ENCODE measurements around the gene FDXACB1.

FDXACB1 gene, protein sequence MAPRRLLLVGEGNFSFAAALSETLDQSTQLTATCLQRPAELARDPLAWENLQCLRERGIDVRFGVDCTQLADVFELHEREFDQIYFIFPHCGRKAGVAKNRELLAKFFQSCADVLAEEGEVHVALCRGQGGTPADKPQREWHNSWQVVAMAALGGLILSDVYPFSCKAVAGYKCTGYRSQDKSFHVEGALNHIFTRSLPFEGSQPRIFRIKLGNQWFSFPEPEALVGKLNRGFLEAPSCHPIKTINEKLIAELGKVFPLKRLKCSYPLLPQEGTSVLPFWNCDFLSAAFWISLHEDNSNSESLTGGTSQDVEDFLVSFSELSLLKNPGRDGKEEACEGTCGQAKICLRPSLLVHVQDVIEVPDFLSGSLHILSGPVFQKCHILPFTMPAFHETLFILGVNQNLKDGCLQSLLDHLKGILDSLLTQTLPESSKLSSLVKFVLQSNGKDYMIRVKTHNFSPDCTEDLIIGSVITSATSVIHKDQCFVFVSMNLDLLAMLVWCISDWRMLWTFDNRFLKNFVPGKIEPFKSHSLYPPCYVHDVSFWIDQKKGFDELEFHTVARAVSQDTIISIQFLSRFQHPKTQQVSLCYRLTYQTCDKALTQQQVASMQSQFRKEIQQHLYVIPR
- total RNA-seq = 0.97 to 4.0 (median 1.8) reads per million in 3 donors

DNA sequence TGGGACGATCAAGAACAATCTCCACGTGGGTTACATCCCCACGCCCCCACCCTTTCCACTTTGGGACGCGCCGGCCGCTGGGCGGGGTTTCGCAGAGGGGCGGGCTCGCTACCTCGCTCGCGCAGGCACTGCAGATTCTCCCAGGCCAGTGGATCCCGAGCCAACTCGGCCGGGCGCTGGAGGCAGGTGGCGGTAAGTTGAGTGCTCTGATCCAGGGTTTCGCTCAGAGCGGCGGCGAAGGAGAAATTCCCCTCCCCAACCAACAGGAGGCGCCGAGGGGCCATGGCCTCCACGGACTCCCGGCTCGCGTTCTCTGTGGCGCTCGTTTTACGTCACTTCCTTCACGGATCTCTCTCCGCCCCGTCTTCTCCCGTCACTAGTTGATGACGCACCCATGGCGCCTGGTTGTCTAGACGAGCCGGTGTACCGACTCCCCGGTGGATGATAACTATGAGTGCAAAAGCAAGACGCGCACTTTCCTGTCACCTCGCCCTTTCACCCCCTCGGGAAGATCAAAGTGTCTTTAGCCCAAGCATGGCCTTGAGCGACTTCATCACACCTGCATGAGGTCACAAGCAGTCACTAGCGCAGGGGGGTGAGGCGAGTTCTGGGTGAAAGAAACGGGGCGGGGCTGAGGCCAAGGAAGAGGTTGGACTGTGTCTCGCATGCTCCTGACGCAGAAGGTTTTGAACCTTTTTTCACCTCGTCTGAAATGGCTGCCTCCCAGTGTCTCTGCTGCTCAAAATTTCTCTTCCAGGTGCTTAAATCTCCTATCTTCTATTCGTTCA is at the start of gene FDXACB1, which contains the start of gene CFAP68:
Gene FDXACB1, minus strand, starts transcription at position 317 of the 788 bp plus-strand sequence. Its CDS starts 33 bp downstream, at position 284.
Gene CFAP68, plus strand, starts transcription at position 693 of the 788 bp plus-strand sequence. Its CDS starts 20 bp downstream, at position 713.
- peak; percentile 94 to 96 (median 95) for DNase-seq
- peaks cover 14% of the 10 kb centered on the region for H3K4me1 ChIP-seq (ENCODE audit: control insufficient read depth, insufficient read depth, low read length, poor library complexity, severe bottlenecking)

DNA sequence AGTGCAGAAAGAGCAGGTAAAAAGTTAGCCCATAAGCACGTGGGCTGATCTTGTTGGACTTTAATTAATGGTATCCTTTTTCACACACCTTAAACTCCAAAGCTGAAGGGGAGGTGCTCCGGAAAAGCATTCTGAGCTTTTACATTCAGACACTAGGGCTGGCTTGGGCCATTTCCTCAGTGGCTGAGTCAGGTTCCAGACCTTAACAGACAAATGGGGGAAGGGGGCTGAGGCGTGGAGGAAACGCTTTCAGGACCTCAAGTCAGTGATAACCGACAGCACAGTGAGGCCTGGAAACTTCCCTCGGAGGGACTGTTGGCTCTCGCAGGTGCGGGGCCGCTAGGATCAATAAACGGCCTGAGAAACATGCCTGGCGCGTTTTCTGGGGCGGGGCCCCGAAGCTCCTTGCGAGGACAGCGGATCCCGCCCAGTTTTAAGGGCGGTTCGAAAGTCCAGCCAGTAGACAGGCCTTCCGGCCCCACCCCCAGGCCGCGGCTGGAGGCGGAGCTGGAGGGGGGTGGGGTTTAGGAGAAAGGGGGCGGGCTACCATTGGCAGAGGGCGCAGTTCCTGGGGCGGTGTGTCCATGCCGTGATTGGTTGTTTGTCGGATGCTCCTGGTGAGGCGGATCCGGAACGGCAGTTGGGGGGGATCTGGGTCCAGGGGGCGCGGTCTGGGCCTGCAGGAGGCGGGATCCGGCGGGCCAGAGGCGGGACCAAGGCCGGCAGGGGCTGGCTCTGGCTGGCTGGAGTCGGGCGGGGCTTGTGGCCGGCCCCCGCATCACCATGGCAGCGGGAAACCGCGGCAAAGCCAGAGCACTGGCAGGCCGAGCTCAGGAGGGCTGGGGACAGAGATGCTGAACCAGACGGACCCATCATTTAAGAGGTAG is 47.8 kb upstream of the FDXACB1 start:
- H3K27ac ChIP-seq (ENCODE audit: insufficient read depth, low read length, poor library complexity, severe bottlenecking) = peak overlapping the region; percentile 58
- H3K4me3 ChIP-seq (ENCODE audit: insufficient read depth, low read depth, low read length, poor library complexity, severe bottlenecking) = peak overlapping the region; percentile 33
- no peaks in the 10 kb centered on the region for H3K27me3 ChIP-seq (replicated peaks; ENCODE audit: control insufficient read depth, insufficient read depth, low read length, poor library complexity, severe bottlenecking)
- peak; percentile 91 to 95 (median 91) for DNase-seq
- H3K4me1 ChIP-seq (ENCODE audit: control insufficient read depth, insufficient read depth, low read length, poor library complexity, severe bottlenecking) = peaks cover 7% of the 10 kb centered on the region
- H3K9me3 ChIP-seq (ENCODE audit: control insufficient read depth, low read length) = no peaks in the 10 kb centered on the region
- H3K36me3 ChIP-seq (ENCODE audit: control insufficient read depth, insufficient read depth, low read length) = no peaks in the 10 kb centered on the region

More for the DNA sequence above, at the start of gene FDXACB1, which contains the start of gene CFAP68:
- H3K4me3 ChIP-seq (ENCODE audit: insufficient read depth, low read depth, low read length, poor library complexity, severe bottlenecking) = peak within 1 kb of the TSS; percentile 53
- H3K27me3 ChIP-seq (replicated peaks; ENCODE audit: control insufficient read depth, insufficient read depth, low read length, poor library complexity, severe bottlenecking) = no peaks in the 10 kb centered on the region
- no peaks in the 10 kb centered on the region for H3K36me3 ChIP-seq (ENCODE audit: control insufficient read depth, insufficient read depth, low read length)
- peak within 1 kb of the TSS; percentile 96 for H3K27ac ChIP-seq (ENCODE audit: insufficient read depth, low read length, poor library complexity, severe bottlenecking)
- H3K9me3 ChIP-seq (ENCODE audit: control insufficient read depth, low read length) = no peaks in the 10 kb centered on the region

DNA sequence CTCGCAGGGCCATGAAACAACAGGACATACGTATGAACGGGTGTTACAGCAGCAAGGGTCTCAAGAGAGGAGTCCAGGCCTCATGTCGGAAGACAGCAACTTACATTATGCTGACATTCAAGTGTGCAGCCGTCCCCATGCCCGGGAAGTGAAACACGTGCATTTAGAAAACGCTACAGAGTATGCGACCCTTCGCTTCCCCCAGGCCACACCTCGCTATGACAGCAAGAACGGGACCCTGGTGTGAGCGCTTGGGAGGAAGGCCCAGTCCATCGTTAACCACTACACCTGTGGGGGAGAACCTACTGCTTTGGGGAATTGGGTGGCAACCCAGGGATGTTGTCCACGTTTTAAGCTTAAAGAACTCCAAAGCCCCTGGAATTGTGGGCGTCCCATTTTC is 47.0 kb upstream of the FDXACB1 start:
- H3K4me3 ChIP-seq (ENCODE audit: insufficient read depth, low read depth, low read length, poor library complexity, severe bottlenecking) = no peak overlapping the region
- no peak overlapping the region for H3K27ac ChIP-seq (ENCODE audit: insufficient read depth, low read length, poor library complexity, severe bottlenecking)
- DNase-seq = no peak
- peaks cover 5% of the 10 kb centered on the region for H3K4me1 ChIP-seq (ENCODE audit: control insufficient read depth, insufficient read depth, low read length, poor library complexity, severe bottlenecking)
- no peaks in the 10 kb centered on the region for H3K27me3 ChIP-seq (replicated peaks; ENCODE audit: control insufficient read depth, insufficient read depth, low read length, poor library complexity, severe bottlenecking)
- no peaks in the 10 kb centered on the region for H3K36me3 ChIP-seq (ENCODE audit: control insufficient read depth, insufficient read depth, low read length)
- H3K9me3 ChIP-seq (ENCODE audit: control insufficient read depth, low read length) = no peaks in the 10 kb centered on the region

DNA sequence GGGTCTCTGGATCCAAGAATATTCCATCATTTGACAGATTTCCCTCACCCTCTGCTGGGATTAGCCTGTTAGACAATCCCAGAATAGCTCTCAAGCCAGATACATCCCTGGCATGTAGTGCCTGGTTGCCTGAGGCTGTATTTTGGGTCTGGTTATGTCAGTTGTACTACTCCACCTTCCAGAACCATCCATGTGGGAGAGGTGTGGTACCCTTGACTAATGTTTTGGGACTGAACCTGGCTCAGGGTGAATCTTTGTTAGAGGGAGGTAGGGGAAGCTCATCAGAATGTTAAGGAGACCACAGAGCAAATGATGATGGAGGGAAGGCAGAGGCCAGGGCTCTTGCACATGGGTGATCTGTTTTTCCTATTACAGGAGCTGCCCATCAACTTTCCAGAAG is 45.0 kb upstream of the FDXACB1 start:
- H3K4me1 ChIP-seq (ENCODE audit: control insufficient read depth, insufficient read depth, low read length, poor library complexity, severe bottlenecking) = peaks cover 5% of the 10 kb centered on the region
- H3K27me3 ChIP-seq (replicated peaks; ENCODE audit: control insufficient read depth, insufficient read depth, low read length, poor library complexity, severe bottlenecking) = no peaks in the 10 kb centered on the region
- no peak for DNase-seq
- no peak overlapping the region for H3K27ac ChIP-seq (ENCODE audit: insufficient read depth, low read length, poor library complexity, severe bottlenecking)
- no peaks in the 10 kb centered on the region for H3K36me3 ChIP-seq (ENCODE audit: control insufficient read depth, insufficient read depth, low read length)
- no peaks in the 10 kb centered on the region for H3K9me3 ChIP-seq (ENCODE audit: control insufficient read depth, low read length)
- no peak overlapping the region for H3K4me3 ChIP-seq (ENCODE audit: insufficient read depth, low read depth, low read length, poor library complexity, severe bottlenecking)

DNA sequence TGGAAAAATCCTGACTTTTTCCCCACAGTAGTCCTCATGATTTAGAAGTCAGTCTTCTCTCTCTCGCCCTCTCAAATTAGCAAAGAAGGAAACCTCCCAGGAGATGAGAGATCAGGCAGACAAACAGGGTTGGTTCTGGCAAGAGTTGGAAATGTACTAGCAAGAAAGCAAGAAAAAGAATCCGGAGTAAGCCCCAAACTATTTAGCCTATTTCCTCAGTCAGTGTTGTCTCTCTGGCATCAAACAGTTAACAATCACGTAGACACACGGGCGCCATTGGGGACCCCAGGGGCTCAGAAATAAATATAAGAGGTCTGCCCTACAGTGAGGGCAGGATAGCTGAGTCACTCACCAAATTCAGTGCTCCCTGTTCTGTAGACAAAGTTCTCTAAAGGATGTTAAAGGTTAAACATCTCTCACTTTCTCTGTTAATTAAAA is 44.4 kb upstream of the FDXACB1 start:
- peaks cover 5% of the 10 kb centered on the region for H3K4me1 ChIP-seq (ENCODE audit: control insufficient read depth, insufficient read depth, low read length, poor library complexity, severe bottlenecking)
- H3K4me3 ChIP-seq (ENCODE audit: insufficient read depth, low read depth, low read length, poor library complexity, severe bottlenecking) = no peak overlapping the region
- H3K9me3 ChIP-seq (ENCODE audit: control insufficient read depth, low read length) = no peaks in the 10 kb centered on the region
- no peaks in the 10 kb centered on the region for H3K27me3 ChIP-seq (replicated peaks; ENCODE audit: control insufficient read depth, insufficient read depth, low read length, poor library complexity, severe bottlenecking)
- no peak overlapping the region for H3K27ac ChIP-seq (ENCODE audit: insufficient read depth, low read length, poor library complexity, severe bottlenecking)
- no peak for DNase-seq
- H3K36me3 ChIP-seq (ENCODE audit: control insufficient read depth, insufficient read depth, low read length) = no peaks in the 10 kb centered on the region

DNA sequence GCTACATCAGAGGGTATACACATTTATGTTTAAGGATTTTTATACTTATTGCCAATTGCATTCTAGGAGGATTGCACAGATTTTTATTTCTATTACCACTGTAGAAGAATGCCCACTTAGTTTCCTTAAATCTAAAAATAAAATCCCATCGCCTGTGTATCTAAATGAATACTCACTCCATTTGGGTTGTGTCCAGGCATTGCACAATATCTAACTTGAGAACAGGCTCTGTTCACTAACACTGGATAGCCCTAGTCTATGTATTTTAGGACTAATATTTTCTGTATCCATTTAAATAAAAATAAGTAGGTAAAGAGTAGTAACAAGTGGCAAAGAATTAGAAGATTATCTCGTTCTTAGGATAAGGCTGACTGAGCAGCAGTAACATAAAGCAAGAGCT is 43.8 kb upstream of the FDXACB1 start:
- no peak for DNase-seq
- Histone ChIP-seq H3K4me3 (ENCODE audit: insufficient read depth, low read depth, low read length, poor library complexity, severe bottlenecking) (no peak overlapping the region), H3K4me1 (ENCODE audit: control insufficient read depth, insufficient read depth, low read length, poor library complexity, severe bottlenecking) (peaks cover 5% of the 10 kb centered on the region), H3K9me3 (ENCODE audit: control insufficient read depth, low read length) (no peaks in the 10 kb centered on the region), H3K27ac (ENCODE audit: insufficient read depth, low read length, poor library complexity, severe bottlenecking) (no peak overlapping the region), H3K27me3 (replicated peaks; ENCODE audit: control insufficient read depth, insufficient read depth, low read length, poor library complexity, severe bottlenecking) (no peaks in the 10 kb centered on the region), H3K36me3 (ENCODE audit: control insufficient read depth, insufficient read depth, low read length) (no peaks in the 10 kb centered on the region)

DNA sequence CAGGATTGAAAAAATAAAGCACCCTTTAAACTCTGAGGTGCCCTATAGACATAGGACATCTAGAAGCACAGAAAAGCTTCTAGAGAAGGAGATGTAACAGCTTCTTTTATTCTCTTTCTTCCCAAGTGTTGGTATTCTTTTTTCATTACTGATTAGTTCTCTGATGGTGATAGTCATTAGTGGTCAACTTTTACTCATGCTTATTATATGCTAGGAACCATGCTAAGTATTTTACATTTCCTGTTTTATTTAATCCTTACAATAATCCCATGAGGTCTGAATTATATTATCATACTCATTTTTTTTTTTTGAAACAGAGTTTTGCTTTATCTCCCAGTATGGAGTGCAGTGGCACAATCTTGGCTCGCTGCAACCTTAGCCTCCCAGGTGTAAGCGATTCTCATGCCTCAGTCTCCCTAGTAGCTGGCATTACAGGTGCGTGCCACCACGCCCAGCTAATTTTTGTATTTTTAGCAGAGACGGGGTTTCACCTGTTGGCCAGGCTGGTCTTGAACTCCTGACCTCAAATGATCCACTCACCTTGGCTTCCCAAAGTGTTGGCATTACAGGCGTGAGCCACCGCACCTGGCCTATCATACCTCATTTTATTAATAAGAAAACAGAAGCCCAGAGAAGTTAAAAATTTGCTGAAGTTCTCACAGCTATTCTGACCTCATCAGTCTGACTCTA is 42.7 kb upstream of the FDXACB1 start:
- Histone ChIP-seq H3K4me1 (ENCODE audit: control insufficient read depth, insufficient read depth, low read length, poor library complexity, severe bottlenecking) (peaks cover 5% of the 10 kb centered on the region), H3K4me3 (ENCODE audit: insufficient read depth, low read depth, low read length, poor library complexity, severe bottlenecking) (no peak overlapping the region), H3K9me3 (ENCODE audit: control insufficient read depth, low read length) (no peaks in the 10 kb centered on the region), H3K36me3 (ENCODE audit: control insufficient read depth, insufficient read depth, low read length) (no peaks in the 10 kb centered on the region), H3K27ac (ENCODE audit: insufficient read depth, low read length, poor library complexity, severe bottlenecking) (no peak overlapping the region), H3K27me3 (replicated peaks; ENCODE audit: control insufficient read depth, insufficient read depth, low read length, poor library complexity, severe bottlenecking) (no peaks in the 10 kb centered on the region)
- DNase-seq = no peak

DNA sequence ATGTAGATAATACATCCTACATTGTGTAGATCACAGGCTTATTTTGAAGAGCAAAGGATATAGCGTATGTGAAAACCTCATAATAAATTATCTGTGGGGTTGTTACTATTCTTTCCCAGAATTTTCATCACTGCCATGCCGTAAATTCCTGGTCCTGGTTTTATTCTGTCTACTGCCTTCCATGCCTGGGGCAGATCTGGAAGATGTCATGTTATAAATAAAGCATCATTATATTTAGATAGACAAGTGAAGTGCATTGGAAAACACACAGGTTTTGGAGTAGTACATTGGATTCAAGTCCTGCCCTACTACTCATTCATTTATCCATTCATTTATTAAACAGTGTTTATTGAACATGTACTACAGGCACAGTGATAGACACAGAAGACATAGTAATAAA is 41.9 kb upstream of the FDXACB1 start:
- no peaks in the 10 kb centered on the region for H3K4me1 ChIP-seq (ENCODE audit: control insufficient read depth, insufficient read depth, low read length, poor library complexity, severe bottlenecking)
- no peaks in the 10 kb centered on the region for H3K27me3 ChIP-seq (replicated peaks; ENCODE audit: control insufficient read depth, insufficient read depth, low read length, poor library complexity, severe bottlenecking)
- no peaks in the 10 kb centered on the region for H3K9me3 ChIP-seq (ENCODE audit: control insufficient read depth, low read length)
- no peak overlapping the region for H3K27ac ChIP-seq (ENCODE audit: insufficient read depth, low read length, poor library complexity, severe bottlenecking)
- H3K36me3 ChIP-seq (ENCODE audit: control insufficient read depth, insufficient read depth, low read length) = no peaks in the 10 kb centered on the region
- no peak for DNase-seq
- H3K4me3 ChIP-seq (ENCODE audit: insufficient read depth, low read depth, low read length, poor library complexity, severe bottlenecking) = no peak overlapping the region
